Measurements from ENCODE around the gene TKTL1.

TKTL1 gene

DNA sequence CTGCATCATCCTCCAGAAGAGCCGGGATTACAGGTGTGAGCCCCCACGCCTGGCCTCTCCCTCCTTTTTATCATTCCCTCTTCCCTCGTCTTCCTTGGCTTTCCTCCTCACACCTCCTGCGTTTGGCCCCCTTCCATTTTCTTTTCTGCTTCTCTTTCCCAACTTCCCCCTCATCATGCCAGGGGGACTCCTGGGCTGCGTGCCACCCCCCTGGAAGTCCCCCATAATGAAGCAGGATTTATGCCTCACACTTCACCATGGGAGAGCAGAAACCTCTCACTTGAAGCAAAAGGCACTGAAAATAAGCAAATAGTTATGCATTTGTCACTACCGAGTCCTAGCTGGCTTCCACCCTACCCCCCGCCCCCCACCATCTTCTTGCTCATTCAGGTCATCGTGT lies 7.9 kb downstream of the TKTL1 start:
- Mint-ChIP-seq H3K36me3 (no peaks in the 10 kb centered on the region), H3K27me3 (no peaks in the 10 kb centered on the region), H3K4me1 (peaks cover 37% of the 10 kb centered on the region), H3K27ac (peak overlapping the region; percentile 66), H3K9me3 (no peaks in the 10 kb centered on the region), H3K4me3 (no peak overlapping the region)
- ATAC-seq: no peak

DNA sequence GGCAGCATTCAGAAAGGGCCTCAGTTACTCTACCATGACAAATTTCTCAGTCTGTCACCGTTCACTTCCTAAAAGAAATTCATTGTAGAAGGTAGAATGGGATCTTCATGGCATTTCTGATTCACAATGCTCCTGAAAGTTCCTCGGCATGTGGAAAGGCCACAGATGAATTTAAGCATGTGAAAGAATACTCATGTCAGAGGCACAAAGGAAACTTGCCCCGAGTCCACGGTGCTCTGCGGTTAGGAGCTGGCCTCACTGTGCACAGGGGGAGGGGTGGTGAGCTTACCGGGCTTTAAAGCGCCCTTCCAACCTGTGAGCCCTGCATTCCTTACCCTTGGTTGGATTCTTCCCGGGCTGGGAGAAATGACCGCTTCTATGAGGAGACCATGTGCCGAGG lies 9.3 kb downstream of the TKTL1 start:
- H3K9me3 Mint-ChIP-seq: no peaks in the 10 kb centered on the region
- ATAC-seq: no peak
- no peaks in the 10 kb centered on the region for H3K36me3 Mint-ChIP-seq
- no peaks in the 10 kb centered on the region for H3K27me3 Mint-ChIP-seq
- peaks cover 37% of the 10 kb centered on the region for H3K4me1 Mint-ChIP-seq
- H3K27ac Mint-ChIP-seq: no peak overlapping the region
- H3K4me3 Mint-ChIP-seq: no peak overlapping the region

DNA sequence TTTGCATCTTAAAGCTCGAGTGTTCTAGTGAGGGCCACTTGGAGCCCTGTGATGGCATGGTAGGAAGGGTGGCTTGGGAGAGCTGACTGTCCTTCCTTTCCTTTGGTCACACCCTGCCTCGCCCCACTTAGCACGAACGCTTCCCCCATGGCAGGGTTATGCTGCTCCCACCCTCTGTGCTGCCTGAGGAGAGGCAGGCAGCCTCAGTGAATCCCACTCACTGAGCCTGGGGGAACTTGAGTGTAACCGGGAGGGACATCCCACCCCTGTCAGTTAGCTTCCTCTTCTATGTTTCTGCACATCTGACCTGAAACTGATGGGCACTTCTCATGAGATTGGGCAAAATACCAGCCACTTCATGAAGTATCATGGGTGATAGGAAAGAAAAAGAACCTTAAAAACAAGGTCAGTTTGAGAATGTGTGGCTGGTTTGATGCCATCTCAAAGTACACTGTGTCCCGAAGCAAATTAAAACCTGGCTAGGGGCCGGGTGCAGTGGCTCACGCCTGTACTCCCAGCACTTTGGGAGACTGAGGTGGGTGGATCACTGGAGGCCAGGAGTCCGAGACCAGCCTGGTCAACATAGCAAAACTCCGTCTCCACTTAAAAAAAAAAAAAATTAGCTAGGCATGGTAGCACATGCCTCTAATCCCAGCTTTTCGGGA lies 10.1 kb downstream of the TKTL1 start:
- H3K36me3 Mint-ChIP-seq: no peaks in the 10 kb centered on the region
- H3K27ac Mint-ChIP-seq: peak overlapping the region; percentile 74
- H3K4me1 Mint-ChIP-seq: peaks cover 37% of the 10 kb centered on the region
- no peaks in the 10 kb centered on the region for H3K9me3 Mint-ChIP-seq
- no peak for ATAC-seq
- H3K4me3 Mint-ChIP-seq: no peak overlapping the region
- no peaks in the 10 kb centered on the region for H3K27me3 Mint-ChIP-seq

DNA sequence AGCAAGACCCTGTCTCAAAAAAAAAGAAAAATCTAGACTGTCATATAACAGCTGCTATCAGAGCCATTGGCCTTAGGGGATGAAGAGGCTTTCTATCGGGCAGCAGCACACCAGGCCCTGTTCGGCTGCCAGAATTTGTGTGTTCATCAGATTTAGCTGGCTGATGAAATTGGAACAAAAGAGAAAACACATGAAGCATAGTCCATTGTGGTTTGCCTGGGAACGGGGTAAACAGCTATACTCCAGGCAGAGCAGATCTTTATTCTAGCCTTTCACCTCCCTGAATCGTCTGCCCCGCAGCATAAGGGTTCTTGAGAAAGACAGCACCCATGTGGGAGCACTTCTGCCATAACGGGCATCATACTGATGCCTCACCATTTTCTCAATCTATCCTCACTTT lies 11.6 kb downstream of the TKTL1 start:
- Mint-ChIP-seq H3K27me3 (no peaks in the 10 kb centered on the region), H3K4me3 (no peak overlapping the region), H3K4me1 (peaks cover 45% of the 10 kb centered on the region), H3K36me3 (no peaks in the 10 kb centered on the region), H3K9me3 (no peaks in the 10 kb centered on the region), H3K27ac (peak overlapping the region; percentile 63)
- no peak for ATAC-seq

DNA sequence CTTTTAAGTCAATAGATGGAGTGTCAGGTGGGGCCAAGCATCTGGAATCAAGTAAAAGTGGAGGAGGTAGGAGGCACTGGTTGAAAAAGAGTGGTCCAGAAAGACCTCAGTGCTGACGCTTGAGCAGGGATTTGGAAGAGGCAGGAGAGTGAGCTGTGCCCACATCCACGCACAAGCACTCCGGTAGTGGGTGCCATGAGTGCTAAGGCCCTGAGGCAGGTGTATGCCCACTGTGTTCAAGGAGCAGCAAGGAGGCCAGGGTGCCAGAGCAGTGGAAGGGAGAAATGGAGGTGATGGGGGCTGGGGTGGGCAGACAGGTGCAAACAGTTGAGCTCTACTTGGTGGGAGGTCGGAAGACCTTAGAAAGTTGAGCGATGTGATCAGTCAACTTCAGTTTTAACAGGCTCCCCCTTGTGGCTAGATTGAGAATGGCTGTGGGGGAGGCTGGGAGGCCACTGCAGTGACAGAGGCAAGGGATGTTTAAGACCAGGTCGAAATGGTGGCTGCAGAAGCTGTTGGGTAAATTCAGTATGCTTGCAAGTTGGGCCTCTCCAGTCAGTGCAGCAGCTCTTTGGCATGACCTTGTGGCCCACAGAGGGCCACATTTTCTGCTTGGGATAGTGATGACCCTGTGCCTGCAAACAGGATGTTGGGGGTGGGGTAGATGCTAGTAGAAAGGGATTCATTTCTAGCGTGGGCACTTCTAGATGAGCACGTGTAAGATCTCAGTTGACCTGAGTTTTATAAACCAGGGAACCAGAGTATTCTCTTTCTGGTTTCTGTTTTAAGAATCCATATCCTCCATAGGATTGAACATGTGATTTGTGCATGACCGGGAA lies 12.7 kb downstream of the TKTL1 start:
- peak; percentile 68 for ATAC-seq
- no peaks in the 10 kb centered on the region for H3K9me3 Mint-ChIP-seq
- peak overlapping the region; percentile 63 for H3K27ac Mint-ChIP-seq
- H3K4me3 Mint-ChIP-seq: no peak overlapping the region
- peaks cover 50% of the 10 kb centered on the region for H3K4me1 Mint-ChIP-seq
- H3K36me3 Mint-ChIP-seq: no peaks in the 10 kb centered on the region
- no peaks in the 10 kb centered on the region for H3K27me3 Mint-ChIP-seq

DNA sequence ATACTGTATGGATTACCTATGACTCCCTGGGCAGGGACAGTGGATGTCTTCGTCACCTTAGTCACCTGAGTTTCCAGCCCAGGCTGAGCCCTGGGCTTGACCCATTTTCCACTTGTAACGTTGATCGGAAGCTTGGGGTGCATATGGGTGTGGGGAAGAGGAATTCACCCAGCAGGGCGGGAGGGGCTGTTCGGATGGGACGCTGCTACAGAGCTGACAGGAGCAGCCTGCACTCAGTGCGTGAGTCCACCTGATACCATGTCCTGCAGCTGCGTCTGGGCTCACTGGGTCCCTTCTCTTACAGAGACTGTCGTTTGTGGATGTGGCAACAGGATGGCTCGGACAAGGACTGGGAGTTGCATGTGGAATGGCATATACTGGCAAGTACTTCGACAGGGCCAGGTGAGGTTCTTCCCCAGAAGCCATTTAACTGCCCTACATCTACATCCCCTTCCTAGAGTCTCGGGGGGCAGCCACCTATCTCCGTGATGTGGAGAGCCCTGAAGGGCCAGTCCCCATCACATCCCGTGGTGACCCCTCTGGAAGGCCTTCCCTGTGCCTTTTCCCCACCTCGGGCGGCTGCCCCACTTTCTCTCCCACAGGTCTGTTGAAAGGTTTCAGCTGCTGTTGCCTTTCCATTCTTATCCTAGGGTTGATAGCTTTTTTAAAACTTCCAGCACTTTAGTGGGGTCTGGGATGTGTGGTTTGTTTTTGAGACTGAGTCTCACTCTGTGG lies 13.6 kb downstream of the TKTL1 start:
- Mint-ChIP-seq H3K4me1 (peaks cover 45% of the 10 kb centered on the region), H3K9me3 (no peaks in the 10 kb centered on the region), H3K27me3 (no peaks in the 10 kb centered on the region), H3K27ac (no peak overlapping the region), H3K4me3 (no peak overlapping the region), H3K36me3 (no peaks in the 10 kb centered on the region)
- no peak for ATAC-seq

DNA sequence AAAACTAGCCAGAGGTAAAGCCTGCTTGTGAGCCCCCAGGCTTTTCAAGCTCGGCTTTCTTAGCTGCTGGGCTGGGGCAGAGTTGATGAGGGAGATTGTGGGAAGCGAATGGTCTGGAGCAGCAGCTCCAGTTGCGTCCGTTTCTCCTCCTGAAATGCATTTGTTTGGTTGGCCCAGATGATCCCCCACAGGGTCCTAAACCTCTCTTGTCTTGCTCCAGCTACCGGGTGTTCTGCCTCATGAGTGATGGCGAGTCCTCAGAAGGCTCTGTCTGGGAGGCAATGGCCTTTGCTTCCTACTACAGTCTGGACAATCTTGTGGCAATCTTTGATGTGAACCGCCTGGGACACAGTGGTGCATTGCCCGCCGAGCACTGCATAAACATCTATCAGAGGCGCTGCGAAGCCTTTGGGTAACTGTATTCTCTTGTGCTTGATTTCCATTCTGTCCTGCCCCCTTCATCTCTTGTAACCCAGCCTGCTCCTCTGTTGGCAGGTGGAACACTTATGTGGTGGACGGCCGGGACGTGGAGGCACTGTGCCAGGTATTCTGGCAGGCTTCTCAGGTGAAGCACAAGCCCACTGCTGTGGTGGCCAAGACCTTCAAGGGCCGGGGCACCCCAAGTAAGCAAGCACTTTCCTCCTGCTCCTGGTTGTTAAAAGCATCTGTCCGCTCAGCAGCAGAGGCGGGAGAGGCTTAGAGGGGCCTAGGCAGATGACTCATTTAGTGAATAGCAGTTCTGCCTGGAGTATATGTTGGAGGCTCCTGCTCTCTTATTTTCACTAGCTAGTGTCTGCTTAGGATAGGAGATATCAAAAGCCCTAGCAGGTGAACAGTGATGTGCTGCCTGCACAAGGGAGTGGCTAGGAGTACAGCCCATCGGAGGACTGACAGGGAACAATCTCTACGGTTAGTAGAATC lies 15.3 kb downstream of the TKTL1 start:
- peaks cover 38% of the 10 kb centered on the region for H3K4me1 Mint-ChIP-seq
- ATAC-seq: no peak

DNA sequence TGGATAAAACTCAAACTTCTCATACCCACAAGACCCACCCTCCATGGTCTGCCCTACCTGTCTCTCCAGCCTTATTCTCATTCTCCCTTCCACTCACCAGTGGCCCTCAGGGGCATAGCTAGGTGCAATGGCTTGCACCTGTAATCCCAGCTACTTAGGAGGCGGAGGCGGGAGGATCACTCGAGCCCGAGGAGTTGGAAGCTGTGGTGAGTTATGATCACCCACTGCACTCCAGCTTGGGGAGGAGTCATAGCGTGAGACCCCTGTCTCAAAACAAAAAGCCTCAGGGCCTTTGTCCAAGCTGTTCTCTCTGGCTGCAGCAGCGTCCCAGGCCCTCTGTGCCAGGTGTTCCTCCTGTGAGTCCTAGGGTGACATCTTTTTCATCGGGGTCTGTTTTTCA lies 16.5 kb downstream of the TKTL1 start:
- Mint-ChIP-seq H3K9me3 (no peaks in the 10 kb centered on the region), H3K36me3 (no peaks in the 10 kb centered on the region), H3K4me3 (no peak overlapping the region), H3K27me3 (no peaks in the 10 kb centered on the region), H3K27ac (peak overlapping the region; percentile 15), H3K4me1 (peaks cover 36% of the 10 kb centered on the region)
- ATAC-seq: no peak

More for the DNA sequence above, 15.3 kb downstream of the TKTL1 start:
- Mint-ChIP-seq H3K9me3 (no peaks in the 10 kb centered on the region), H3K27me3 (no peaks in the 10 kb centered on the region), H3K4me3 (no peak overlapping the region), H3K36me3 (no peaks in the 10 kb centered on the region), H3K27ac (no peak overlapping the region)

DNA sequence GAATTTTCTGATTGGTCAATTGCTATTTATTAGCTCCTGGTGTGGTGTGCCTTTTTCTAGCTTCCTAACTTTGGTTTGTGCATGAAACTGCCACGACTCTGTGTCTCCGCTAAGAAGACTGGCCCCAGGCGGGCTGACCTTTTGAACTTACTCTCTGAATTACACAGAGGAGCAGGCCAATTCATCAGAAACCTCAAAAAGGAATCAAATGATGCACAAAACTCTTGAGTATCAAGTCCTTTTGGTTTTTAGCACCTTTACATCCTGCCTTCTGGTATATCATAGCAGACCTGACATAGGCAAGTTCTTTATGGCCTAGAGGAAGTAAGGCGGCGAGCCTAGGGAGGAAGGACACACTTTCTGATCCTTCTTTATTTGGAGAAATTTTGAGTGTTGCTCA lies 17.6 kb downstream of the TKTL1 start:
- Mint-ChIP-seq H3K9me3 (no peaks in the 10 kb centered on the region), H3K36me3 (no peaks in the 10 kb centered on the region), H3K27me3 (no peaks in the 10 kb centered on the region), H3K4me1 (peaks cover 35% of the 10 kb centered on the region), H3K4me3 (no peak overlapping the region), H3K27ac (peak overlapping the region; percentile 79)
- ATAC-seq: peak; percentile 77

DNA sequence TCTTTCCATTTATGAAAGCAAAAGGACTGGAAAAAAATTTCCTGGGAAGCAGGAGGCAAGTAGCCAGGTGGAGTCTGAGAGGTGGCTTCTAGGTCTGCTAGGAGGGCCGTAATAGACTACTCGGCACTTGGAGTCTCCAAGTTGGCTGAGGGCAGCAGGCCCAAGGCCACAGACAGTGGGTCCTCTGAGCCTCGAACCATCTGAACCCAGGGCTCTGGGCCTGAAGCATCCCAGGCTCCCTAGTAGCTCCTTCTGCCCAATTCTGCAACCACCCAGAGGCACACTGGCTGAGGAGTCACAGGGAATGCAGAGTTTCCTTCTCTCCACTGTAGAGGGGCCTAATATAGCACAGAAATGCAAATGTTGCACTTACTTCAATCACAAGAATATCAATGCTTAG lies 19.8 kb downstream of the TKTL1 start:
- H3K9me3 Mint-ChIP-seq: no peaks in the 10 kb centered on the region
- ATAC-seq: no peak
- no peaks in the 10 kb centered on the region for H3K27me3 Mint-ChIP-seq
- peaks cover 37% of the 10 kb centered on the region for H3K4me1 Mint-ChIP-seq
- H3K27ac Mint-ChIP-seq: no peak overlapping the region
- H3K4me3 Mint-ChIP-seq: no peak overlapping the region
- no peaks in the 10 kb centered on the region for H3K36me3 Mint-ChIP-seq

DNA sequence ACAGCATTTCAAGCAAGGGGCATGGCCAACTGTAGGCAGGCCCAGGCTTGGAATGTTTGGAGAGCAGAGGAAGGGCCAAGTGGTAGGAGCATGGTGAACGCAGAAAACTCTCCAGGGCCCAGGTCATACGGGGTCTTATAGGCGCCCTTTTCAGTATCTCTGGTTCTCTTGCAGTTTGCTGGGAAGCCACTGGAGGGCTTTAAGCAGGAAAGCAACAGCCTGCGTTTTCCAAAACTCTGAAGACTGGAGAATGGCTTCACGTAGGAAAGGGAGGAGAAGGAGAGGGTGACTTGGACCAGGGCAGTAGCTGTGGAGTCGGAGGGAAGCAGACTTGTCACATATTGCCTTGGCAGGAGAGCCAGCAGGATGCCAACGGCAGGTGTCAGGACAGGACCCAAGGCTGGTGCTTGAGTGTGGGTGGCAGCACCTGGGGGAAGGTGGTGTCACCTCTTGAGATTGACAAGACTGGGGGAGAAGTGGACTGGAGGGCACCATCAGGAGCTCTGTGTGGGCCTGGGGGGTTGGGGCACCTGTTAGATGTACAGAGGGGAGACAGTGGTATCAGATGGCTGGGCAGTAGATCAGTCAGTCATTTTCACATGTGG lies 21.9 kb downstream of the TKTL1 start:
- Mint-ChIP-seq H3K4me3 (no peak overlapping the region), H3K27me3 (no peaks in the 10 kb centered on the region), H3K27ac (peak overlapping the region; percentile 48), H3K9me3 (no peaks in the 10 kb centered on the region), H3K36me3 (no peaks in the 10 kb centered on the region), H3K4me1 (peaks cover 46% of the 10 kb centered on the region)
- no peak for ATAC-seq

DNA sequence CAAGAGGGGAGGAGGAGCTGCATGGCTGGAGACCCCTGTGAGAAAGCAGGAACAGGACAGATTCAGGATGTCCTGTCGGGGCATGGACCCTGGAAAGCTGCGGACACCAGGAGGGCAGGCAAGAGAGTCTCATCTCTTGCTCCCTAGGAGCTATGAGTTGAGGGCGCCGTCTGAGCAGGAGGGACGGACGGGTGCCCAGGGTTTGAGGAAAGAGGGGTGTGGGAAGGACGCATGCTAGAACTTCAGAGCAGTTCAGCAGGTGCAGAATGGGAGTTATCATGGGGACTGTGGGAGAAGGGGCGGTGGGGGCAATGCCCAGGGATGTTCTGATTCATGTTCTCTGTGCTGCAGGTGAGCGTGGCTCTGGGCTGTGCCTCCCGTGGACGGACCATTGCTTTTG lies 24.8 kb downstream of the TKTL1 start:
- H3K27ac Mint-ChIP-seq: peak overlapping the region; percentile 62
- no peak overlapping the region for H3K4me3 Mint-ChIP-seq
- H3K4me1 Mint-ChIP-seq: peaks cover 50% of the 10 kb centered on the region
- no peak for ATAC-seq
- no peaks in the 10 kb centered on the region for H3K9me3 Mint-ChIP-seq
- no peaks in the 10 kb centered on the region for H3K27me3 Mint-ChIP-seq
- H3K36me3 Mint-ChIP-seq: no peaks in the 10 kb centered on the region

DNA sequence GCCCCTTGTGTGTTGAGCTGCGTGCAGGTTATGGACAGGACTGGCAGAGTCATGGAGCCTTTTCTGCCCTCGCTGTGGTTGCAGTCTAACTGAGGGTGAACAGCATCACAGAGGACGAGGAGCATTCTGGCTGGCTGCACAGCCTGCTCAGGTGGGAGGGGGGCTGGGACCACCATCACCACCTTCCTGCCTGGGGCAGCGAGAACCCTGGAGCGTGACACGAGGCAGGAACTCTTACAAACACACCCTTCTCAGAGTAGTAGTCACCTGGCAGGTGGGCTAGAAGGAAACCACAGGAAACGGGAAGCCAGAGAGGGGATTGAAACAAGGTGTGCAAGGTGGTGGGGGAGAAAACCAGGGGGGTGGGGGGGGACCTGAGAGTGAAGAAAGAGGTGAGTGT lies 25.6 kb downstream of the TKTL1 start:
- Mint-ChIP-seq H3K27me3 (no peaks in the 10 kb centered on the region), H3K27ac (peak overlapping the region; percentile 62)
- no peak for ATAC-seq

DNA sequence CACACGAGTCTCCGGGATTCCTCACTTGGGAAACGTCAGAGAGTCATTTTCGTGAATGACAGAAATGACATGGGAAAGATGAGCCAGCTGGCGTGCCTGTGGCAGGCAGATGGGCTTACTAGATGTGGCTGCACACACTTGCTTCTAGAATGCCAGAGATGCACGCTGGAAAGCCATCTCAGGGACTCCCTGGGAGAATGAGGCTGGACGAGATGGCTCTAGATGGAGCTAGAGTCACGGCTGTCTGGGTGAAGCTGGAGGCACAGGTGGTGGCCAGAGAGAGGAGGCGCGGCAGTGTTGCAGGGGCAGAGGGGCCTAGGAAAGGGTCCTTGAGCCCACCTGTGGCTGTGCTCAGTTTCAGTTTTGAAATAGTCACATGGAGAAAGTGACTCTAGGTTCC lies 26.0 kb downstream of the TKTL1 start:
- Mint-ChIP-seq H3K27ac (peak overlapping the region; percentile 62), H3K4me3 (peak overlapping the region; percentile 34), H3K36me3 (no peaks in the 10 kb centered on the region), H3K4me1 (peaks cover 61% of the 10 kb centered on the region), H3K9me3 (no peaks in the 10 kb centered on the region), H3K27me3 (no peaks in the 10 kb centered on the region)
- ATAC-seq: no peak

More for the DNA sequence above, 25.6 kb downstream of the TKTL1 start:
- H3K4me1 Mint-ChIP-seq: peaks cover 58% of the 10 kb centered on the region
- H3K4me3 Mint-ChIP-seq: peak overlapping the region; percentile 34
- H3K36me3 Mint-ChIP-seq: no peaks in the 10 kb centered on the region
- H3K9me3 Mint-ChIP-seq: no peaks in the 10 kb centered on the region
